DND-41 (cell line): ENCODE data around the gene XXYLT1.
A peak's percentile ranks its signal among the peaks of the same experiment; 100 is the strongest.

Source experiments
- ATAC-seq: fragments of 200-7000 bp; cut with Tn5 transposase; 3 replicates; pipeline ENCODE4 v1.9.1; 2021; ENCODE audit warnings: low read depth; ENCODE audit not compliant: insufficient read depth
- DNase-seq: peaks from one replicate; pipeline ENCODE4 v3.0.0-alpha.2; 2020
- H2AFZ ChIP-seq: 2 replicates; pipeline ENCODE4 v1.6.0; 2012; ENCODE audit warnings: low read depth, low read length
- H3K27ac ChIP-seq: 2 replicates; pipeline ENCODE4 v1.5.1; 2012; ENCODE audit warnings: low read length, inconsistent platforms
- H3K27me3 ChIP-seq: fragments of 200-600 bp; sonication (generic); 2 replicates; pipeline ENCODE4 v1.6.0; 2012; ENCODE audit warnings: low read length, mild to moderate bottlenecking, inconsistent platforms; ENCODE audit not compliant: insufficient read depth, poor library complexity
- H3K36me3 ChIP-seq: 2 replicates; pipeline ENCODE4 v1.5.1; 2012; ENCODE audit warnings: low read length, inconsistent platforms; ENCODE audit not compliant: insufficient read depth
- H3K4me1 ChIP-seq: 2 replicates; pipeline ENCODE4 v1.5.1; 2012; ENCODE audit warnings: mild to moderate bottlenecking, low read length; ENCODE audit not compliant: insufficient read depth
- H3K4me2 ChIP-seq: 2 replicates; pipeline ENCODE4 v1.6.0; 2012; ENCODE audit warnings: mild to moderate bottlenecking, moderate library complexity, low read length, inconsistent platforms; ENCODE audit not compliant: insufficient read depth
- H3K4me3 ChIP-seq, 2 experiments: fragments of 200-600 bp in 1 of 2; shearing (Covaris generic) in 1 of 2; 2 replicates each; pipeline ENCODE4 v1.5.1; 2012 to 2016; ENCODE audit warnings: inconsistent platforms in 2 of 2, low read length in 2 of 2, mild to moderate bottlenecking in 2 of 2, low read depth in 1 of 2, moderate library complexity in 1 of 2
- H3K79me2 ChIP-seq: 2 replicates; pipeline ENCODE4 v1.6.0; 2012; ENCODE audit warnings: low read length, inconsistent platforms; ENCODE audit not compliant: insufficient read depth
- H3K9ac ChIP-seq: 2 replicates; pipeline ENCODE4 v1.6.0; 2012; ENCODE audit warnings: low read depth, mild to moderate bottlenecking, inconsistent platforms, low read length, moderate library complexity
- H3K9me3 ChIP-seq: 2 replicates; pipeline ENCODE4 v1.5.1; 2012; ENCODE audit warnings: low read length, moderate library complexity, mild to moderate bottlenecking, inconsistent platforms; ENCODE audit not compliant: insufficient read depth, severe bottlenecking
- H4K20me1 ChIP-seq: 2 replicates; pipeline ENCODE4 v1.6.0; 2012; ENCODE audit warnings: low read length; ENCODE audit not compliant: insufficient read depth
- EZH2 ChIP-seq: IDR thresholded peaks from 3 replicates; pipeline ENCODE4 v1.6.1; 2012; ENCODE audit warnings: borderline replicate concordance, low read depth, mild to moderate bottlenecking, moderate library complexity, low read length, inconsistent platforms; ENCODE audit not compliant: severe bottlenecking
- TF ChIP-seq, protein P1 (sequence below): IDR thresholded peaks from 2 replicates; pipeline ENCODE4 v1.5.1; 2012; ENCODE audit warnings: borderline replicate concordance, low read length, moderate library complexity, mild to moderate bottlenecking; ENCODE audit not compliant: poor library complexity, severe bottlenecking; ENCODE audit errors: extremely low read depth

Gene XXYLT1

DNA sequence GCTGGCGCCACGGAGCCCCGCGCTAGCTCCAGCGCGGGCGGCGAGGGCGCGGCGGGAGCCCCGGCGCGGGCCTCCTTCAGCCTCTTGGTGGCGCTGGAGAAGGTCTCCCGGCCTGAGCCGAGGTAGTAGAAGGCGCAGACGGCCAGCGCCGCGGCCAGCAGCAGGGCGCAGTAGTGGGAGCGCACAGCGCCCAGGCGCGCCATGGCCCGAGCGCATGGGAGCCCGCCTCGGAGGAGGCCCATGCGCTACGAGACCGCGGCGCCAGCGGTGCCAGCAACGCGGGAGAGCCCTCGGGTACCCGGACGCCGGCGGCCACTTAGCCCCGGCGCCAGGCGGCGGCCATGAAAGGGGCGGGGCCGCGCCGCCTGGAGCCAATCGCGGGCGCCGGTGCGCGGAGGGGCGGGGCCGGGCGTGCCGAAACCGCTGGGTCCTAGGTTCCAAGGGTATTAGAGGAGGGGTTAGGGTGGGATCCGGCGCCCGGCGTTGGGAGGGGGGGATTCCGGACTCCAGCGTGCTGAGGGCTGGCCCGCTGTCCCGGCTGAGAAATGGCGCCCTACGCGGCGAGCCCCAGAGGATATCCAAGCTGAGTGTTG lies at the start of gene XXYLT1:
Gene XXYLT1 (minus strand): TSS at position 343 of the 593 bp plus-strand sequence. CDS start 101 bp downstream, at position 242.
- H3K27ac ChIP-seq = peak within 1 kb of the TSS; percentile 92
- H3K4me1 ChIP-seq = peaks cover 31% of the 10 kb centered on the region
- H3K36me3 ChIP-seq = peaks cover 9% of the 10 kb centered on the region
- H3K79me2 ChIP-seq = peaks cover 34% of the 10 kb centered on the region
- ATAC-seq (peak; percentile 84), DNase-seq (peak; percentile 95)
- peak within 1 kb of the TSS; percentile 79 for H3K9ac ChIP-seq
- peaks cover 34% of the 10 kb centered on the region for H4K20me1 ChIP-seq
- no peaks in the 10 kb centered on the region for H3K27me3 ChIP-seq
- H2AFZ ChIP-seq = peak within 1 kb of the TSS; percentile 95
- no peaks in the 10 kb centered on the region for H3K9me3 ChIP-seq
- peak within 1 kb of the TSS; percentile 41 to 98 for H3K4me3 ChIP-seq
- H3K4me2 ChIP-seq = peak within 1 kb of the TSS; percentile 95
- TF ChIP-seq, protein P1, sequence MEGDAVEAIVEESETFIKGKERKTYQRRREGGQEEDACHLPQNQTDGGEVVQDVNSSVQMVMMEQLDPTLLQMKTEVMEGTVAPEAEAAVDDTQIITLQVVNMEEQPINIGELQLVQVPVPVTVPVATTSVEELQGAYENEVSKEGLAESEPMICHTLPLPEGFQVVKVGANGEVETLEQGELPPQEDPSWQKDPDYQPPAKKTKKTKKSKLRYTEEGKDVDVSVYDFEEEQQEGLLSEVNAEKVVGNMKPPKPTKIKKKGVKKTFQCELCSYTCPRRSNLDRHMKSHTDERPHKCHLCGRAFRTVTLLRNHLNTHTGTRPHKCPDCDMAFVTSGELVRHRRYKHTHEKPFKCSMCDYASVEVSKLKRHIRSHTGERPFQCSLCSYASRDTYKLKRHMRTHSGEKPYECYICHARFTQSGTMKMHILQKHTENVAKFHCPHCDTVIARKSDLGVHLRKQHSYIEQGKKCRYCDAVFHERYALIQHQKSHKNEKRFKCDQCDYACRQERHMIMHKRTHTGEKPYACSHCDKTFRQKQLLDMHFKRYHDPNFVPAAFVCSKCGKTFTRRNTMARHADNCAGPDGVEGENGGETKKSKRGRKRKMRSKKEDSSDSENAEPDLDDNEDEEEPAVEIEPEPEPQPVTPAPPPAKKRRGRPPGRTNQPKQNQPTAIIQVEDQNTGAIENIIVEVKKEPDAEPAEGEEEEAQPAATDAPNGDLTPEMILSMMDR = peak; percentile 70
- no peak for TF ChIP-seq EZH2

DNA sequence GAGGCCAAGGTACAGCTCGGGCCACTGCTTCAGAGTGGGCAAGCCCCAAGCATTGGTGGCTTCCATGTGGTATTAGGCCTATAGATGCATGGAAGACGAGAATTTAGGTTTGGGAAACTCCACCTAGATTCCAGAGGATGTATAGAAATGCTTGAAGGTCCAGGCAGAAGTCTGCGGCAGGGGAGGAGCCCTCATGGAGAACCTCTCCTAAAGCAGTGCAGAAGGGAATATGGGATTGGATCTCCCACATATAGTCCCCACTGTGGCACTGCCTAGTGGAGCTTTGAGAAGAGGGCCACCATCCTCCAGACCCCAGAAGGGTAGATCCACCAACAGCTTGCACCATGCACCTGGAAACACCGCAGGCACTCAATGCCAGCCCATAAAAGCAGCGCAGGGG lies 48.1 kb upstream of the XXYLT1 start:
- no peak for ATAC-seq
- Histone ChIP-seq H3K27me3 (no peaks in the 10 kb centered on the region), H3K4me3 (no peak overlapping the region), H3K36me3 (peaks cover 39% of the 10 kb centered on the region), H3K27ac (no peak overlapping the region), H3K9me3 (peaks cover 20% of the 10 kb centered on the region), H2AFZ (no peak overlapping the region), H4K20me1 (no peaks in the 10 kb centered on the region), H3K4me2 (no peak overlapping the region), H3K79me2 (no peaks in the 10 kb centered on the region), H3K4me1 (no peaks in the 10 kb centered on the region), H3K9ac (no peak overlapping the region)
- peak; percentile 13 for DNase-seq
- TF ChIP-seq, protein P1 = no peak
- TF ChIP-seq EZH2 = no peak

DNA sequence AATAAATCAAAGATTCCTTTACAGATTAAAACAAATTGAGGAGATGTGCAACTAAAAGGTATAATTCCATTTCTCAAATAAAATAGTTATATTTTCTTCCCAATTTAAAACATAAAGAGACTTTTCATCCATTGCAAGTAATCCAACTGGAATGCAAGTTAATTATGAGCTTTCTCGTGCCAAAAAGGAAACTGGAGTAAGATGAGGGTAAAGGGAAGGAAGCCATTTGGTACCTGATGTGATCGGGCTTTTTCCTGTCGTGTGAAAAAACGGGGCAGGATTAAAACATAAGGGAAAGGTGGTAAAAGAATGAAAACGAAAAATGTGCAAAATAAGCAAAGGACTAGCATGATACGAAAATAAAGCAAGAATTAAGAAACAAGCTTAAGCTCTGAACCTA lies 41.8 kb upstream of the XXYLT1 start:
- Histone ChIP-seq H3K36me3 (peaks cover 4% of the 10 kb centered on the region; the same call in 1 of the 2 replicates), H3K4me3 (no peak overlapping the region), H3K4me1 (no peaks in the 10 kb centered on the region), H3K27ac (no peak overlapping the region), H3K4me2 (no peak overlapping the region), H3K9me3 (no peaks in the 10 kb centered on the region), H3K79me2 (no peaks in the 10 kb centered on the region), H3K9ac (no peak overlapping the region), H3K27me3 (no peaks in the 10 kb centered on the region), H4K20me1 (no peaks in the 10 kb centered on the region), H2AFZ (no peak overlapping the region)
- ATAC-seq (no peak), DNase-seq (no peak)
- TF ChIP-seq, protein P1 = no peak
- no peak for TF ChIP-seq EZH2
